K562 (cell line): ENCODE data around the gene SLC66A2. TPM values are rescaled to one million over a fixed set of nuclear protein-coding genes. Genes with fewer than 3 reads are reported as not detected.

ENCODE experiments used
- ARNT ChIP-seq, 2 experiments: fragments of 450-650 bp; IDR thresholded peaks; 2 replicates each; pipeline ENCODE4 v1.6.1; 2016; ENCODE audit warnings: mild to moderate bottlenecking in 1 of 2
- ATF4 ChIP-seq: fragments of 450-650 bp; formaldehyde crosslinking; IDR thresholded peaks from 2 replicates; pipeline ENCODE4 v1.4.0; 2022; ENCODE audit warnings: mild to moderate bottlenecking, moderate library complexity
- BDP1 ChIP-seq: IDR thresholded peaks from 3 replicates; pipeline ENCODE4 v1.6.1; 2011; ENCODE audit not compliant: insufficient read length, insufficient read depth
- CHCHD3 ChIP-seq: fragments of 250-450 bp; sonication (Bioruptor Pico); IDR thresholded peaks from 2 replicates; pipeline ENCODE4 v2.1.2; 2022; ENCODE audit warnings: mild to moderate bottlenecking
- E2F8 ChIP-seq: fragments of 450-650 bp; IDR thresholded peaks from 2 replicates; pipeline ENCODE4 v1.7.1; 2018; ENCODE audit warnings: mild to moderate bottlenecking, low read depth; ENCODE audit not compliant: partially characterized antibody
- KAT7 ChIP-seq: sonication (generic); formaldehyde crosslinking; IDR thresholded peaks from 2 replicates; pipeline ENCODE4 v1.8.0; 2022; ENCODE audit warnings: missing genetic modification reagents, mild to moderate bottlenecking, borderline replicate concordance
- MAFG ChIP-seq: fragments of 450-650 bp; conservative IDR thresholded peaks from 2 replicates; pipeline ENCODE4 v1.6.1; 2016; ENCODE audit warnings: missing genetic modification characterization, missing compliant biosample characterization
- MEIS2 ChIP-seq: fragments of 450-650 bp; IDR thresholded peaks from 2 replicates; pipeline ENCODE4 v1.6.1; 2014; ENCODE audit warnings: mild to moderate bottlenecking; ENCODE audit not compliant: partially characterized antibody
- MYBL2 ChIP-seq, 2 experiments: fragments of 450-650 bp in 1 of 2; sonication (generic) in 1 of 2; formaldehyde crosslinking in 1 of 2; IDR thresholded peaks; 2 replicates each; pipeline versions ENCODE4 v1.6.1 to v1.8.1; 2017 to 2022; ENCODE audit warnings: borderline replicate concordance in 1 of 2, inconsistent platforms in 1 of 2, low read depth in 1 of 2, mild to moderate bottlenecking in 1 of 2, missing genetic modification reagents in 1 of 2, moderate library complexity in 1 of 2
- NFIC ChIP-seq: fragments of 450-650 bp; IDR thresholded peaks from 2 replicates; pipeline ENCODE4 v1.6.1; 2017; ENCODE audit warnings: mild to moderate bottlenecking, inconsistent platforms
- PHB2 ChIP-seq: fragments of 450-650 bp; IDR thresholded peaks from 2 replicates; pipeline ENCODE4 v1.6.1; 2017; ENCODE audit warnings: low read depth
- RAD51 ChIP-seq: fragments of 450-650 bp; IDR thresholded peaks from 2 replicates; pipeline ENCODE4 v1.7.1; 2016; ENCODE audit warnings: low read depth, mild to moderate bottlenecking, borderline replicate concordance
- THAP12 ChIP-seq: fragments of 250-450 bp; sonication (Bioruptor Pico); IDR thresholded peaks from 2 replicates; pipeline ENCODE4 v1.9.0; 2021; ENCODE audit warnings: mild to moderate bottlenecking, inconsistent platforms
- ZBTB1 ChIP-seq: sonication (generic); formaldehyde crosslinking; IDR thresholded peaks from 2 replicates; pipeline ENCODE4 v1.8.1; 2023; ENCODE audit warnings: missing genetic modification reagents, low read depth, mild to moderate bottlenecking, borderline replicate concordance
- ZNF165 ChIP-seq: fragments of 250-450 bp; sonication (Bioruptor Pico); IDR thresholded peaks from 2 replicates; pipeline ENCODE4 v1.4.0; 2020; ENCODE audit warnings: borderline replicate concordance
- ZNF785 ChIP-seq: fragments of 250-450 bp; sonication (Bioruptor Pico); IDR thresholded peaks from 2 replicates; pipeline ENCODE4 v1.4.0; 2020; ENCODE audit warnings: mild to moderate bottlenecking
- polyA plus RNA-seq, 8 experiments: library from polyadenylated mRNA; depleted of rRNA in 4 of 8; stranded (reverse) in 5 of 8; unstranded in 3 of 8; fragments of >200 nt; fragmentation: Nextera tagmentation in 2 of 8; fragmentation: Illumina TruSeq in 1 of 8; extraction: Ambion mirVana in 2 of 8; extraction: Trizol in 1 of 8; gene quantifications; 2 replicates each; pipeline versions ENCODE4 v1.2.1 to v1.2.3, GENCODE V29; 2011 to 2014; ENCODE audit warnings: inconsistent platforms in 1 of 8, missing spikeins in 1 of 8
- total RNA-seq, 7 experiments: library from RNA; depleted of rRNA in 6 of 7; stranded (reverse); fragments of >200 nt in 6 of 7; fragmentation: Illumina TruSeq in 2 of 7; extraction: Trizol in 2 of 7; gene quantifications; 2 replicates each; pipeline versions ENCODE4 v1.2.1 to v1.2.3, GENCODE V29; 2011 to 2021; ENCODE audit warnings: low replicate concordance in 1 of 7

The SLC66A2 gene
- total and polyA plus RNA-seq, 9 of the 15 experiments (the other 6 are each of a cell fraction or from before 2014, with no cell fraction given): 0.25 to 17.5 (median 5.6) TPM

- TF ChIP-seq ZNF165 (CRISPR knock-in tag) (no peak), NFIC (peak; percentile 26; the same call in 1 of the 2 replicates), ZBTB1 (CRISPR knock-in tag) (no peak), E2F8 (no peak), MAFG (no peak), ZNF785 (no peak), ARNT (IDR thresholded peaks at IDR 0.05) (no peak), RAD51 (no peak), BDP1 (no peak), ATF4 (CRISPR knock-in tag) (no peak), MYBL2 (IDR thresholded peaks at IDR 0.05; ENCODE audit: low read depth) (no peak), MYBL2 (CRISPR knock-in tag; IDR thresholded peaks at IDR 0.05; ENCODE audit: borderline replicate concordance) (no peak), KAT7 (no peak), CHCHD3 (CRISPR knock-in tag) (no peak), PHB2 (0 out of 2 replicates have a peak, but pooled peaks have one; percentile 15), MEIS2 (peak; percentile 4), THAP12 (CRISPR knock-in tag) (no peak)
Observed at GRCh38 chr18:79975043-79975442, 23.6 kb upstream of the SLC66A2 start (continued).
